HG03520 (cell line): ENCODE data around the gene TMEM164.
"Not testable (repeated sequence)": the region's sequence is repeated elsewhere in the genome, so short reads cannot be mapped to it uniquely, and the experiment has no call there.

ENCODE experiments used
- ATAC-seq: cut with Tn5 transposase; IDR thresholded peaks from one replicate; pipeline ENCODE4 v1.9.1; 2021; ENCODE audit warnings: mild to moderate bottlenecking, moderate library complexity; ENCODE audit not compliant: unreplicated experiment

The TMEM164 gene

GRCh38 chrX:110002300-110003166 is at the start of gene TMEM164:
TMEM164 (plus strand) TSS chrX:110003114; CDS start chrX:110003775, 661 bp downstream.
- peak; percentile 75 for ATAC-seq

- ATAC-seq, result no peak
Measured at GRCh38 chrX:109954333-109954732, 48.6 kb upstream of the TMEM164 start.

GRCh38 chrX:109954955-109955354 is 48.0 kb upstream of the TMEM164 start:
- ATAC-seq, result no peak

- ATAC-seq, result no peak
Measured at GRCh38 chrX:109958266-109958665, 44.6 kb upstream of the TMEM164 start.

GRCh38 chrX:109959356-109959871 is 43.5 kb upstream of the TMEM164 start:
- ATAC-seq, result no peak

GRCh38 chrX:109964390-109964789 is 38.5 kb upstream of the TMEM164 start:
- ATAC-seq, result no peak

GRCh38 chrX:109966246-109966645 is 36.7 kb upstream of the TMEM164 start:
- no peak for ATAC-seq

GRCh38 chrX:109967156-109967555 is 35.8 kb upstream of the TMEM164 start:
- ATAC-seq, result no peak

GRCh38 chrX:109970841-109971240 is 32.1 kb upstream of the TMEM164 start:
- ATAC-seq, result not testable (repeated sequence)

- no peak for ATAC-seq
Measured at GRCh38 chrX:109974906-109975655, 27.8 kb upstream of the TMEM164 start.

GRCh38 chrX:109985210-109985609 is 17.7 kb upstream of the TMEM164 start:
- not testable (repeated sequence) for ATAC-seq

GRCh38 chrX:109987884-109988283 is 15.0 kb upstream of the TMEM164 start:
- ATAC-seq, result no peak

GRCh38 chrX:109990582-109991276 is 12.2 kb upstream of the TMEM164 start:
- ATAC-seq, result no peak

GRCh38 chrX:109992203-109992602 is 10.7 kb upstream of the TMEM164 start:
- no peak for ATAC-seq

GRCh38 chrX:109995155-109995554 is 7.8 kb upstream of the TMEM164 start:
- no peak for ATAC-seq

GRCh38 chrX:109997786-109998452 is 5.0 kb upstream of the TMEM164 start:
- no peak for ATAC-seq

- ATAC-seq, result no peak
Measured at GRCh38 chrX:110000000-110000399, 2.9 kb upstream of the TMEM164 start.

- ATAC-seq, result no peak
Measured at GRCh38 chrX:110000847-110001713, 1.8 kb upstream of the TMEM164 start.

- ATAC-seq, result no peak
Measured at GRCh38 chrX:110001740-110002299, 1.1 kb upstream of the TMEM164 start.
